Stimulated activated CD4-positive, alpha-beta T cell treated with anti-CD3 and anti-CD28 coated beads, Interleukin-4, amount 100 ng/mL, for 48 hours (primary cell): ENCODE measurements around the gene FTCDNL1.

Experiments used
- DNase-seq, 2 donors: peaks; one replicate each; pipeline ENCODE4 v3.0.0-alpha.2; 2020; ENCODE audit warnings: low read depth in 2 of 2

FTCDNL1 gene

DNA sequence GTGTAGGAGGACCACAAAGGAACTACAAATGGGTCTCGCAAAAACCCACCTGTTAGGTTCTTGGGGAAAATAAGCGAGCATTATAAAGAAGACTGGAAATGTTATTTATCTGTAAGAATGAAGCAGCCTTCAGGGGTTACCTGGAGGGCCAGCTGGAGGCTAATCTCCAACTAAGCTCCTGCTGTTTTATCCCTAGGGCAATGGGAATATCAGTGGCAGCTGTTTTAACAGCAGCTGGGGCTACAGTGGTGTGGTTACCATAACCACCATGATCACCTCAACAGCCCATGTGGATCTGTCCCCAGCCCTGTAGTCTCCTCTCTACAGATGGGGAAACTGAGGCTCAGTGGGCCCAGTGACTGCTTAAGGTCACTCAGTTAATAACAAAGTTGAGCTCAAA lies 108.1 kb downstream of the FTCDNL1 start:
- DNase-seq = no peak

DNA sequence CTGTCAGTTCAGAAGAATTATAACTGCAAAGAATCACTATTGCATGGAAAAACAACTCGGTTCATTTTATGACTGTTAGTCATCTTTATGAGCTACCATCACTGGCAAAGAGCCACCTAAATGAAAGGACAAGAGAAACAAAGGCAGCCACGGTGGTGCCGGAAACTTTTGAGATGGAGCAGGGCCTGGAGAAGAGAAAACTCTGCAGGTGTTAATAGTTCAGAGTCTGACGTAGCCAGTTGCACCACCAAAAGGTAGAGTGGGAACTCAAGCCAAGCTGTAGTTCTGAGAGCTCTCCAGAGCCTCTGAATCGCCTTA lies 110.9 kb downstream of the FTCDNL1 start:
- no peak for DNase-seq

DNA sequence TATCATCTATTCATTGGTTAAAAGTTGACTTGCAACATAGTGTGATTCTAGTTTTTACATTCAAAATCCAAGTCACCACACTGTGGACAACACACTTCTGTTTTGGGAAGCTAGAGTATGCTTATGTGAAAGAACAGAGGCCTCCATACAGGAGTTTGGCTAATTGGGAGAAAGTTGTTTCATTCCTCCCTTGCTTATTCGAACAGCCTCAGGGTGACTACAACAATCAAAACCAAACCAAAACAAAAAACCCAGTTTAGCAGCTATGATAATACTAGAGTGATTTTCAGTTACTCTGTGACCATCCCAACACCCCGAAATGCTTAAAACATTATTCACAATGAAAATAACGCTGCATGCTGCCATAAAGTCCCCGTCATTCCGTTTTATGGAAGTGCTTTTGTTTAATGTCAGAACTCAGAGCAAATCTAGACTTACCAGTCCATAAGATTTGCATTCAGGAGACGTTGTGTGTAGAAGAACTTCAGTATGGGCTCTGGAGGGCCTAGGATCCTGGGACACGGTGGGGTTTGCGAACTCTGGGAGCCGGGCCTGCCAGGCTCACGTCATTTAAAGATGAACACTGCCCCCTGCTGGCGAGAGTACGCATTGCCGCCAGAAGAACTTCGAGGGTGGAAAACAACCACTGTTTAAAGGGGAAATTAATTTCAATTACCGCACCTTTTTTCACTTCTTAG lies 111.4 kb downstream of the FTCDNL1 start:
- DNase-seq = peak; percentile 51 to 74

DNA sequence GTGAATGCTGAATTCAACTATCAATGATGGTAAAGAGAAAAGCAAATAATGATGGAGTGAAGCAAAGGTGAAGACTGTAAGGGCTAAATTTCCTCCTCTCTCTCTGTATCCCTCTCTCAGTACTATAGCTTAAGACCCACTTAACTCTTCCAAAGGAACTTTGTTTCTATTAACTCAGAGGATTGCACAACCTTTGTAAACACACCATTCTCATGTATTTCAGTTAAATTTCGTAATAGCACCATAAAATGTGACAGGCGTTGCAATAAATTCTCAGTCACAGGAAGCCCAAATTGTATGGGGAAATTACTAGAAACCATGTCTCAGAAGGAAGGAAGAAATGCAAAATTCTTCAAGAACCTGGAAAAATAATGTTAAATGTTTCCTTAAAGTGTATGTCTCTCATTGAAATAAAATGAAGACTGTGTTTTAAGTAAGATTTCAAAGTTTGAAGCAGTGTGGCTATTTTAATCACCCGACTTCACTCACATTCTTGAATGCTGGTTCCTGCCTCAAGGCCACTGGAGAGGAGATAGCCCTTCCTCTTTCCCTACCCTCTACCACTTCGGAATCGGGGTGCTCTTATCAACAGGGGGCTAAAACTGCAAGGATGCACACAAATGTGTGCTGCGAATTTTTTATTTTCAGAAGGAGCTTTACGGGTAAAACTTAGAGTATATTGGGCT lies 112.1 kb downstream of the FTCDNL1 start:
- DNase-seq = no peak

DNA sequence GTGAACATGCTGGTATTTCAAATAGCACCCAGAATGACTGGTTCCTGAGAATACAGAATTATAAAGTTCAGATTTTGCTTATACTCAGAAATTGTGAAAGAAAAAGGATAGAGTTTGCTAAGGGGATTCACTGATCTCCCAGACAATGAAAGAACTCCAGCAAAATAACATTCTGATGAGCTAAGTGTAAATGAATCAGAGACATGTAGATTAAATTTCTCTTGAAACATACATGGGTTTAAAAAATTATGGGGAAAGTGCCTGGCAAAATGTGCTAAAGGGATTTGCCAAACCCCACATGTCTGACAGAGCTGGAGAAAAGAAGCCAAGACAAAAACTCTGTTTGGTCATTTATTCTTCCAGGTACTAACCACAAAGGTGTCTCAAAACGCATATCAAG lies 116.3 kb downstream of the FTCDNL1 start:
- DNase-seq = no peak

DNA sequence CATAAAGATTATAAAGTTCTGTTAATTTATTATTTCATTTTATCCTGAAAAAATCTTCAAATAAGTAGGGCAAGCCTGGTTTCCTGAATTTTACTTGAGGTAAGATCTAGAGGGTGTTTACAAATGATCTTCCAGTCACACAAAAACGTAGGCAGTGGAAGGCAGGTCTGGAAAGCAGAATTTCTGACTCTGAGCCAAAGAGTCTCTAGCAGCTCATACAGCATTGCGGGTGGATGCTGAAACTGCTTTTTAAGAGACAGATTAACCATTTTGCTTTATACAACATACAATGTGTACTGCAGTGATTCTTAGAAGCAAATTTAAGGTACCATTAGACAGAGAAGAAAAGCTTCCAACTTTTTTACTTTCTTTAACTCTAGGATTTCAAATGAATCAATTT lies 117.0 kb downstream of the FTCDNL1 start:
- DNase-seq = no peak

DNA sequence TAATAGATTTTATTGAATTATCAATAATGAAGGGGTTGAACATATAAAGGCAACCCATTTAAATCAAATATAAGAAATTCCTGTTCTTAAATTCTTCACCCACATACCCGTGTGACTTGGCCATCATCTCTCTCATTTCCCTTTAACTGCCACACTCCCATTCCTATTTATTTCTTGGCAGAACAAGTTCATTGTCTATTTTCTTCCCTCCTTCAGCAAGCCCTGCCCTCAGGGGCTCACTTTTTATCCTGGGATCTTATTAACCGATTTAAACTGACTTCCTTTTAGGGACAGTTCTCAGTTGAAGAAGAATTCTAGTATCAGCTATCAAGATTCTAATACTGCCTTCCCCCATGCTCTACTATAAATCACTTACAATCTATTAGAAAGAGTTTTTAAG lies 123.2 kb downstream of the FTCDNL1 start:
- DNase-seq = no peak

DNA sequence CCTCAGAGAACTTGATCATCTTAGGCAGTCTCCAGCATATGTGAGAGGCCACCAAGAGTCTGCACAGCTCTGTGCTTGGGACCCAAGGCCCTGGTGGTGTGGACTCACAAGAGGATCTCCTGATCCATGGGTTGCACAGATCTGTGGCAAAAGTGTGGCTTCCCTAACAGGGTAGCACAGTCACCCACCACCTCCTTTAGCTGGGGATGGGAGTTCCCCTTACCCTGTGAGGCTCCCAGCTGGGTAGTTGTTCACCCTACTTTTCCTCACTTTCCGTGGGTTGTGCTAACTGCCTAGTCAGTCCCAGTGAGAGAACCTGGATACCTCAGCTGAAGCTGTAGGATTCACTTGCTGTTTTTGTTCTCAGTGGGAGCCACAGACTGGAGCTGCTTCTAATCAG lies 123.7 kb downstream of the FTCDNL1 start:
- no peak for DNase-seq

DNA sequence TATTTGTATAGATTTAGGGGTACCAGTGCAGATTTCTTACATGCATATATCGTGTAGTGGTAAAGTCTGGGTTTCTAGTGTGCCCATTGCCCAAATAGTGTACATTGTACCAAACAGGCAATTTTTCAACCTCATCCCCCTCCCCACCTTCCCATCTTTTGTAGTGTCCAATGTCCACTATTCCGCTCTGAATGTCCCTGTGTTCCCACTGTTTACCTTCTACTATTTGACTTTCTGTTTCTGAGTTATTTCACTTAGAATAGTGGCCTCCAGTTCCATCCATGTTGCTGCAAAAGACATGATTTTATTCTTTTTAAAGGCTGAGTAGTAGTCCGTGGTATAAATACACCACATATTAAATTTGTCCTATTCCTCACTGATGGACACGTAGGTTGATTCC lies 132.9 kb downstream of the FTCDNL1 start:
- no peak for DNase-seq

DNA sequence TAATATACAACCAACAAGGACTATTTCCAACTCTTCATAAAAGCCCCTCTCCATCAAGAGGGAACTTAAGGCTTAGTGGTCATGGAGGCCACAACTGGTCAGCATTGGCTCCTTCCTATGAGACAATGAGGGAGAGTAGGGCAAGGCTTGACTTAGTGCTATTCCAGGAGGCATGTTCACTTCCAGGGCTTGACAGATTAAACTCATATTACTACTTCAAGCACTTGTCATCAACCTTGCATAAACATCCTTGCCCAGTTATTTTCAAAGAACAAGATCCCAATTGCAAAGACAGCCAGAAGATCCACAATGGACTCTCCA lies 133.4 kb downstream of the FTCDNL1 start:
- no peak for DNase-seq

DNA sequence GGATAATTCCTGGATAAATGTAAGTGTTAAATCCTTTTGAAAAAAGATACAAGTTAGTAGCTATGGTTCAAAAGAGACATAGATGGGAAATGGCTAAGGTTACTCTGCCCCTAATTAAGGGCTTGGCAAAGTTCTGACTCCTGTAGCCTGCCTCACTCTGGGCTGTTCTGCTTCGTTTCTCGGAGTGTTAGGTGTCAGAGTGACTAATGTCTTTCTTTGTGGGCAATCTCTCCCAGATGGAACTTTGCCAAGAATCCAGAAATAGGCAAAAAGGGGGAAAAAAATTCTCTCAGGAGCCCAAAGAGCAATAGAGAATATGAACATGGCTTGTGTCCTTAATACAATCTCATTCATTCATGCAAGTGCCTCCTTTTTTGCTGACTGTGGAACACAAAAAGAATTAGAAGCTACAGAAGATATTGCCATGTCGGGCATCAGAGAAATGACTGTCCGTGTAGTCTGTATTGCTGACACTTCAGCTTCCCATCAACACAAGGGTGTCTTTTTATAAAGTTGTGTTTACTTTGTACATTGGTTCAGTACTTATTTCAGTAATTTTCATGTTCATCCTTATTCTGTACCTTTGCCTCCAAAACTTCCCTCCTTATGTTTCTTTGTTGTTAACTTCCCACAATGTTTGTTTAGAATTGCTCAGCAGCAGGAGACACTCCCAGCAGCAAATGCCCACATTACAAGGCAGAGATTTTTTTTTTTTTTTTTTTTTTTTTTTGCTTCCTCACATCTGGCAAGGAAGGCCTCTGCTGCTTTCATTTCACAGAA lies 134.0 kb downstream of the FTCDNL1 start:
- DNase-seq = no peak

DNA sequence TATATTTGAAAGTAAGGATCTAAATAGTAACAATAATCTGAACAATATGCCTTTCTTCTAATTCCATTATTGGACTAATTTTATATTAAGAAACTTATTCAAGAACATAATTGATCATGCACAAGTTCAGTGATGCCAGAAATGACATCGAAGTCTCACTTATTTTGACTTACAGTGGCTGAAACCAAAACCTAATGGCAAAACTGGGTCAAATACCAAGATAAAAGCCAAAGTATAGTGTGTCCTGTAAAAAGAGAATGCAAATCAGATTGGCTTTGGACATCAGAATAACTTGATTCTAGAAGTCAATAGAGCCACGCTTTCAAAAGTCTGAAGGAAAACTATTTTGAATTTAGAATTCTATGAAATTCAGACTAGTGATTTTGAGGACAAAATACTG lies 137.2 kb downstream of the FTCDNL1 start:
- DNase-seq = no peak

DNA sequence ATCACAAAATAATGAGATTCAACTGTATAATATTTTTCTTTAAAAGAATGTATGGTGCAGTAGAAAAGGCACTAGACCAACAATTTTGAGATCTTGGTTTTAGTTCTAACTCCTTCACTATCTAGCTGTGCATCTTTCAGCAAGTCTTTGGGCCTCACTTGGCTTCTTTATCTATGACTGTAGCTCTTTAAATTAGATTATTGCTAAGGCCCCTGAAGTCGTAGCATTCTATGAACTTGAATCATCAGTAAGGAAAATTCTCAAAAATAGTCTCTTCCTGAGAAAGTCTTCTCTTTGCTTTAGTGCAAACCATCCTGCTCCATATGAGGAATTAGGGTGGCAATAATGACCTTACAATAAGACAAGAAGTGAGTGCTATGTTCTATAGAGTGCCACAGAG lies 140.4 kb downstream of the FTCDNL1 start:
- no peak for DNase-seq
